ENCODE data around the gene MAGEF1.
"Not testable (repeated sequence)": the region's sequence is repeated elsewhere in the genome, so short reads cannot be mapped to it uniquely, and the experiment has no call there.

Gene MAGEF1

GRCh38 chr3:184742676-184743135 is 30.8 kb upstream of the MAGEF1 start:
- no peak for DNase-seq

GRCh38 chr3:184741798-184742675 is 30.2 kb upstream of the MAGEF1 start:
- DNase-seq, result no peak

GRCh38 chr3:184741259-184741556 is 29.3 kb upstream of the MAGEF1 start:
- no peak for DNase-seq

DNA sequence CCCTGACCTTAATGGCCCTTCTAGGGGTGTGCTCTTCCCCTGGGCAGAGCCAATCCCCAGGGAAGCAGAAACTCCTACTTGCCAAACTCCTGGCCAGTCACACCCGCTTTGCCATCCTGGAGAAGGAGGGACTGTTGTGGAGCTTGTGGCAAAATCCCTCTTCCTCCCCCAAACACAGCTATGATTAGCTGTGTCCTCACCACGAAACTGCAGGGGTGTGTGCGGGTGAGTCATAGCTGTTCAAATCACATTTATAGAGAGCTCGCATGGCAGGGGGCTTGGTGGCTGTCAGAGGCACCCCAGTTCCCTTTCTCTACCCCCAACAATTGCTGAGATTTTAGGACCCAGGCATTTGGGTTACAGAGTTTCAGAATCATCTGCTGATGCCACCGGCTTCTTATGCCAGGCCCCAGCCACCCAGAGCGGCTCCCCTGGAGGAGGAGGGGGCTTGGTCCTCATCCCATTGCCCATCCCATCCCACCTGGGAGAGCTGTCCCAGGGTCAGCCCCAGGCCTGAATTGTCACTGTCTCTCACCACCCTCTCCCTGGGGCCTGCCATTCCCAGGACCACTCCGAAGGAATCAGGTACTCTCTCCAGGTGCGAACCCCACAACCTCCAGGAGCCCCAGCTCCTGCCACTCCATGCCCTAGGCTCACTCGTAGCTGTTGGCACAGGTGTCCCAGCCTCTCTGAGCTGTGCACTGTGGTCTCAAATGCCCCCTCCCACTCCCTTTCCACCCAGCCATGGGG is 28.8 kb upstream of the MAGEF1 start:
- DNase-seq, result peak; percentile 51

GRCh38 chr3:184739594-184740505 is 28.0 kb upstream of the MAGEF1 start:
- DNase-seq, result no peak

DNA sequence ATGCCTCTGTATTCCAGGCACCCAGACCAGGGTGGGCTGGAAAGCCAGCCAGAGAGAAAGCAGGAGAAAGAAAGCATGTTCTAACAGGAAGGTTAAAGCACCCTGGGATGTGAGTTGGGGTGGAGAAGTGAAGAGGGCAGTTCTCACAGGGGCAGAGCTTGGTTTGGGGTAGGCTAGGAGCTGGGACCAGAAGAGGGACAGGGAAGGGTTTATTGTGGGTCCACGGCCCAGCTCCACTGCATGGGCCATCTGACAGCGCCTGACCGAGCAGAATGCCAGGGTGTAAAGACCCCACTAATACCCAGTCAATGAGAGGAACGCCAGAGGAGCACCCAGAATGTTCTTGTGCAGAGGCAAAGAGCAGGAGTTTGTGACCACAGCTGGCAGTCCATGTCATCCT is 27.1 kb upstream of the MAGEF1 start:
- DNase-seq, result no peak

- no peak for DNase-seq
Measured at GRCh38 chr3:184738506-184738890, 26.6 kb upstream of the MAGEF1 start.

DNA sequence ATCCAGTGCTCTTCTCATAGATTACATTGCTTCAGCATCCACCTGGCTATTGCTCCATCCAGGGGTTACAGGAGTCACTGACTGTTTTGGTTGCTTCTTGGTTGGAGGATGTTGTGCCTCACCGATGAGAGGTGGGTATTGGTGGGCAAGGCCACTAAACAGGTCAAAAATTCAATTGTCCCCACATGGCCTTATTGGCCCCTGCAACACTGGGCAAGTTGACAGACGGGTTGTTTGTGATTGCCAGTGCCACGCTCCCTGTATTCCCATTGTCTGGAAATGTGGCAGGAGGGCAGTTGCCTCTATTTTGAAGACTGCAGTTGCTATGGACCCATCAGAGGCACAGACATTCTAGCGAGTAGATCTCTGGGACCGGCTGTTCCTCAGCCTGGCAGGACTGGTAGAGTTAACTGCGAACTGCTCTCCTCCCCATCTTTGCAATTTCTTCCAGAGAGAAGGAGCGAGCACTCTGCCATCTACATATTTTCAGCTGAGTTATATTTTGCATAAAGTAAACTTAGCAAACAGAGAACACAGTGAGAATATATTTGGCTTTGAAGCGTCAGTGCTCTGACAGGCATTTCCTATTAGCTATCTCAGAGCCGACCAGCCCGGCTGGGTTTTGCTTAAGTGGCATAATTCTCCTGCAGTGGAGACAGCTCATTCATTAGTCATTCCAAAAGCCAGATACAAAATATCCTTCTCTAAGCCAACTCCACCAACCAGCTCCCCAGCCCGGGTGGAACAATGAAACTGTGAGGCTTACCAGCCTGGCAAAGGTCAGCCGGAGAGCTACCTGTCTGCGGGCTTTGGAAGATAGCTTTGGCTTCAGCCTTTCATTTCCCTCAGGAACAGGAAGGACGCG is 26.0 kb upstream of the MAGEF1 start:
- DNase-seq, result no peak

- DNase-seq, result no peak
Measured at GRCh38 chr3:184737063-184737462, 25.2 kb upstream of the MAGEF1 start.

- no peak for DNase-seq
Measured at GRCh38 chr3:184734903-184735701, 23.2 kb upstream of the MAGEF1 start.

DNA sequence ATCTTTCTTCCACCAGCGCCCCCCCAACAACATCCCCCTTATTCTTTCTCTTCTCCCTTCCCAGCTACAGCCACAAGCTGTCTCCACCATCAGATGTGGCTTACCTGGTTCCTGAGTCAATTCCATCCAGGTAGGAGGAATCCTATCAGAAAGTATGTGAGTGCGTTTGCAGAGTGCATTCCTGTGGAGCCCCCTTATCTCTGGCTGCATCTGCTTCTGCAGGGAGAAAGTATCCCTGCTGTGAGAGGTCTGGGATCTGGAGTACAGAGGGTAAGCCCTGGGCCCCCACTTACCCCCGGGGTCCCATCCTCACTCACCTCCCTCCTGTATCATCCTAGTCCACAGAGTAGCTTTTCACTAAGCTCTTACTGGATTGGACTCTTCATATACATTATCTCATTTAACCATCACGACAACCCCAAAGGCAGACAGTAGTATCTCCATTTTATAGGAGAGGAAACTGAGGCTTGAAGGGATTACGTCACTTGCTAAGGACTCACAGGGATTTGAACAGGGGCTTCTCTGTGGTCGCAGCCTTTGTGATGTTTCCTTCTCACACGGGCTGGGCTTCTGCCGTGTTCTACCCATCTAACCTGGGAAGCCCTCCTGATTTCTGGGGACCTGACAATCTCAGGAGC is 22.2 kb upstream of the MAGEF1 start:
- no peak for DNase-seq

DNA sequence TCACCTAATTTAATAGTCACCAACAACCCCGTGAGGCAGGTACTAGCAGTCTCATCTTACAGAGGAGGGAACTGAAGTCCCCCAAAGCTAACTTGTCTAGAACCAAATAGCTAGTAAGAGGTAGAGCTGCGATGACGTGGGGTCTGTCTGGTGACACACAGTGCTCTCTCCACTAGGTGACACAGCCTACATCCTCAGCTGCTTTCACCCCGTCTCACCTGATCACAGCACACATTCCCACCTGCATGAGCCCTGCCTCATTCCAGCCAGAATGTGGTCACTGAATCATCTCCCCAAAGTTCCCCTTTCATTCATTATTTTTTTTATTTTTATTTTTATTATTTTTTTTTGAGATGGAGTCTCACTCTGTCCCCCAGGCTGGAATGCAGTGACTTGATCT is 21.3 kb upstream of the MAGEF1 start:
- no peak for DNase-seq

GRCh38 chr3:184731786-184732537 is 20.1 kb upstream of the MAGEF1 start:
- DNase-seq, result no peak

DNA sequence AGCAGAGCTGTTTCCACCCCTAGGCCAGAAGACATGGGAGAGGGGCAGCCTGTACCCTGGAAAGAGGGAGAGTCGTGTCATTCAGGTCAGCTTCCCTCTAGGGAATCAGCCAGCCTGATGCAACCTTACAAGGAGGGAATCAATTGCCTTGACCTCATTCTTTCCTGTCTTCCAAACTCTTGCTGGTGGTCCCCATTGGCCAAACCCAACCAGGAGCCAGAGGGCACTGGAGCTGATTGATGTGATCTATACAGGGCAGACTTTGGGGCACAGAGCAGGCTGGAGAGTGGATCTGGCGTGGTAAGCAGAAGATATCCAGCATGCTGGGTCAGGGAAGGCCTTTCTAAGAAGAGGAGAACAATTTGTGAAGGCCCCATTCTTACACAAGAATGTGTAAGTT is 19.1 kb upstream of the MAGEF1 start:
- no peak for DNase-seq

DNA sequence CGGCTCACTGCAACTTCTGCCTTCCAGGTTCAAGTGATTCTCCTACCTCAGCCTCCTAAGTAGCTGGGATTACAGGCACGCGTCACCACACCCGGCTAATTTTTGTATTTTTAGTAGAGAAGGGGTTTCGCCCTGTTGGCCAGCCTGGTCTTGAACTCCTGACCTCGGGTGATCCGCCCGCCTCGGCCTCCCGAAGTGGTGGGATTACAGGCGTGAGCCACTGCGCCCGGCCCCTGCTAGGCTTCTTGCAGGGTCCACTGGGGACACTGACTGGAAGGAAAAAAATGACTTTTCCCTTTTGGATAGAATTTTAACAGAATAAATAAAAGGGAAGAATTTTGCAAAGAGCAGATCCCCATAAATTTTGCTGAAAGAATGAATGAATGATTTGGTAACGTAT is 17.3 kb upstream of the MAGEF1 start:
- DNase-seq, result not testable (repeated sequence)

DNA sequence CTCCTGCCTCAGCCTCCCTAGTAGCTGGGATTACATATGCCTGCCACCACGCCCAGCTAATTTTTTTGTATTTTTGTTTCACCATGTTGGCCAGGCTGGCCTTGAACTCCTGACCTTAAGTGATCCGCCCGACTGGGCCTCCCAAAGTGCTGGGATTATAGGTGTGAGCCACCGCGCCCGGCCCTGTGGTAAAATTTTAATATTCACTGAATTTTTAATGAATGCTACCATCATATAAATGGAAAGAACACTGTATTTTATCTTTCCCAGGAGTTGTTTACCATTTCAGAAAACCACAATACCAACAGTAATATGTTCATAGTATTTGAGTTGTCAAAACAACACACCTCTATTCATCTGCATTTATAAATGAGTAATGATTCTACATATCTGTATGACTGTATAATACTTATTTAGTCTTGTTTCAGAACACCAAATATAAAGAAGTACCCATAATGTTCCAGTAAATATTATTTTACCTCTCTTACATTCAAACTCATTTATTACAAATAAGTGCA is 16.2 kb upstream of the MAGEF1 start:
- DNase-seq, result no peak

- peak; percentile 55 for DNase-seq
Measured at GRCh38 chr3:184727357-184728009, 15.6 kb upstream of the MAGEF1 start.

DNA sequence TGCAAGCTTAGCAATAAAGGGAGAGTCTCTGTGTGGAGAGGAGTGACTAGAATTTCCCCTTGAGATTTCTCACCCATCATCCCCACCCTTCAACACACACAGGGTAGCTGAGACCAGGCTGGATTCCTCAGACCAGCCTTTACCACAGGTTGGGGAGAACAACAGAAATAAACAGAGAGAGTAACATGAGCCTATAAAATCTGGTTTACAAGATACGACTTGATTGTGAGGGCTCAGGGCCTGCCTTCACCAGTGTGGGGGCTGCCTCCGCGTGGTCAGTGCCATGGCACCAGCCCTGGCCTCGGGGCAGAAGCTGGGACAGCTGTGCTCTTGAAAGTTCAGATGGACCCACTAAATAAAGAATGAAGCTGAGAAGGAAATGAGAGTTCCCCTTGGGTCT is 14.6 kb upstream of the MAGEF1 start:
- no peak for DNase-seq

DNA sequence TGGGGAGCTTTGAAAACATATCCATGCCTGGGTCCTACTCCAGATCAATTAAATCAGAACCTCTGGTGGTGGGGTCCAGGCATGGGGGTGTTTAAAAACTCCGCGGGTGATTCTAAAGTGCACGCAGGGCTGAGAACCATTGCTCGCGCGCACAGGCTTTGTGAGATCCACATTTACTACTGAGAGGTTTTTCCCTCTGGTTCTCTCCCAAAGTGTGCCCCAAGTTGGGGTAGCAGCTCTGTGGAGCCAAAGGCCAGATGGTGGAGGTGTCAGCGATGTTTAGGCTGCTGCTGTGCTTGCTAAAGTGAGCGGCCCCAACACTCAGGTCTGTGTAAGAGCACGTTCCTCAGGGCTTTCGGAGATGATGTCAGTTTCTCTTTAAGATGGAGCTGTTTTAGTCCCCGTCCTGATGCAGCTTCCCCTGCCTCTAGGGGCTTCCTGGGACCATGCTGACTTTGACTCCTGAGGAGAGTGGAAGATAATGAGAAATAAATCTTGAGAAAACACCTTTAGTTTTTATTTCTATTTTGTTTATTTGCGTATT is 13.4 kb upstream of the MAGEF1 start:
- no peak for DNase-seq

All from MV-4-11 (cell line).